Uterus (tissue), 4 donors: ENCODE data around the gene BTBD9. TPM values are rescaled to one million over a fixed set of nuclear protein-coding genes. Genes with fewer than 3 reads are reported as not detected.

Experiments
- DNase-seq, 2 donors: peaks; one replicate each; pipeline ENCODE4 v3.0.0-alpha.2; 2019 to 2020
- H3K27ac ChIP-seq, 2 donors: fragments of 200-600 bp; sonication (generic); 1 replicate in 1 of 2; 2 replicates in 1 of 2; pipeline ENCODE4 v1.5.1; 2016 to 2018
- H3K27me3 ChIP-seq, 2 donors: fragments of 200-600 bp; sonication (generic); one replicate each; pipeline ENCODE4 v1.5.1; 2018 to 2019; ENCODE audit warnings: control low read depth in 1 of 2
- H3K36me3 ChIP-seq, 2 donors: fragments of 200-600 bp; sonication (generic); one replicate each; pipeline ENCODE4 v1.5.1; 2019; ENCODE audit warnings: control low read depth in 1 of 2
- H3K4me1 ChIP-seq, 2 donors: fragments of 200-600 bp; sonication (generic); one replicate each; pipeline ENCODE4 v1.5.1; 2018 to 2019; ENCODE audit warnings: control low read depth in 1 of 2
- H3K4me3 ChIP-seq, 2 donors: fragments of 200-600 bp; sonication (generic); 1 replicate in 1 of 2; 2 replicates in 1 of 2; pipeline ENCODE4 v1.5.1; 2018 to 2019; ENCODE audit warnings: mild to moderate bottlenecking in 1 of 2
- H3K9me3 ChIP-seq, 2 donors: fragments of 200-600 bp; sonication (generic); one replicate each; pipeline ENCODE4 v1.5.1; 2019; ENCODE audit warnings: control low read depth in 1 of 2
- CTCF ChIP-seq, 4 experiments: fragments of 200-600 bp in 2 of 4; fragments of 450-650 bp in 2 of 4; sonication (generic) in 2 of 4; IDR thresholded peaks; one replicate each; pipeline ENCODE4 v1.5.1; 2016 to 2019; ENCODE audit warnings: antibody characterized with exemption in 4 of 4, mild to moderate bottlenecking in 2 of 4, moderate library complexity in 1 of 4
- POLR2A ChIP-seq, 2 donors: fragments of 450-650 bp; IDR thresholded peaks; one replicate each; pipeline ENCODE4 v1.6.1; 2016; ENCODE audit warnings: antibody characterized with exemption in 2 of 2, mild to moderate bottlenecking in 1 of 2, moderate library complexity in 1 of 2
- intact Hi-C: fragments of 100-400 bp; cut with DNase I; formaldehyde crosslinking; loops from one replicate; pipeline ENCODE4 v1.15.1; 2023; ENCODE audit warnings: low total_unique reads
- total RNA-seq, 4 donors: library from RNA; depleted of rRNA in 3 of 4; stranded (reverse); fragments of >200 nt in 3 of 4; gene quantifications; one replicate each; pipeline versions ENCODE4 v1.1.0 to v1.2.4, GENCODE V29; 2014 to 2023
- donor health status: DM: yes; HTN: yes; CAD: no.

BTBD9 gene
- total RNA-seq, 4 donors from 2014 or later = 10.3 to 50.3 (median 34.4) TPM

- TF ChIP-seq POLR2A (IDR thresholded peaks at IDR 0.05) (no peak), CTCF (IDR thresholded peaks at IDR 0.05) (no peak)
- no peak overlapping the region for H3K27ac ChIP-seq
- intact Hi-C loops = no loop called here
- H3K27me3 ChIP-seq = no peaks in the 10 kb centered on the region
- H3K9me3 ChIP-seq = no peaks in the 10 kb centered on the region
- no peak for DNase-seq
- no peaks in the 10 kb centered on the region for H3K36me3 ChIP-seq
- no peak overlapping the region for H3K4me3 ChIP-seq
- H3K4me1 ChIP-seq = no peaks in the 10 kb centered on the region
Observed at GRCh38 chr6:38676974-38677544, 37.3 kb upstream of the BTBD9 start.

- Histone ChIP-seq H3K4me3 (no peak overlapping the region), H3K4me1 (no peaks in the 10 kb centered on the region), H3K27ac (peak overlapping the region in 1 of 2 donors; percentile 0), H3K36me3 (no peaks in the 10 kb centered on the region), H3K27me3 (no peaks in the 10 kb centered on the region), H3K9me3 (no peaks in the 10 kb centered on the region)
- intact Hi-C loops = no loop called here
- DNase-seq = no peak
- TF ChIP-seq CTCF (IDR thresholded peaks at IDR 0.05) = no peak
Observed at GRCh38 chr6:38676236-38676973, 36.7 kb upstream of the BTBD9 start.

- Histone ChIP-seq H3K9me3 (no peaks in the 10 kb centered on the region), H3K4me1 (no peaks in the 10 kb centered on the region), H3K36me3 (no peaks in the 10 kb centered on the region), H3K4me3 (no peak overlapping the region), H3K27me3 (no peaks in the 10 kb centered on the region), H3K27ac (no peak overlapping the region)
- no peak for DNase-seq
- TF ChIP-seq POLR2A (IDR thresholded peaks at IDR 0.05) (no peak), CTCF (IDR thresholded peaks at IDR 0.05) (no peak)
- intact Hi-C loops = no loop called here
Observed at GRCh38 chr6:38673397-38674165, 33.9 kb upstream of the BTBD9 start.

GRCh38 chr6:38671885-38672467 is 32.2 kb upstream of the BTBD9 start:
- no peak for DNase-seq
- Histone ChIP-seq H3K9me3 (no peaks in the 10 kb centered on the region), H3K27ac (no peak overlapping the region), H3K27me3 (no peaks in the 10 kb centered on the region), H3K4me3 (no peak overlapping the region), H3K36me3 (no peaks in the 10 kb centered on the region), H3K4me1 (no peaks in the 10 kb centered on the region)
- intact Hi-C loops = no loop called here
- TF ChIP-seq CTCF (IDR thresholded peaks at IDR 0.05) (peak; percentile 35 to 53 (median 49)), POLR2A (IDR thresholded peaks at IDR 0.05) (no peak)
